Hepatocyte (in vitro differentiated cells): ENCODE results near the gene GABBR2. TPM values are rescaled to one million over a fixed set of nuclear protein-coding genes. Genes with fewer than 3 reads are reported as not detected.

ENCODE experiments used
- DNase-seq: peaks from one replicate; pipeline ENCODE4 v3.0.0-alpha.2; 2016; ENCODE audit warnings: low spot score
- H2AFZ ChIP-seq: fragments of 200-600 bp; sonication (generic); 2 replicates; pipeline ENCODE4 v1.6.0; 2016; ENCODE audit warnings: antibody characterized with exemption, mild to moderate bottlenecking
- H3K27ac ChIP-seq: fragments of 200-600 bp; sonication (generic); 2 replicates; pipeline ENCODE4 v1.5.1; 2016; ENCODE audit warnings: mild to moderate bottlenecking
- H3K27me3 ChIP-seq: fragments of 200-600 bp; sonication (generic); 2 replicates; pipeline ENCODE4 v1.6.1; 2016
- H3K36me3 ChIP-seq: fragments of 200-600 bp; sonication (generic); replicated peaks from 2 replicates; pipeline ENCODE4 v1.5.1; 2016; ENCODE audit warnings: low read depth; ENCODE audit not compliant: insufficient read depth
- H3K4me1 ChIP-seq: fragments of 200-600 bp; sonication (generic); 2 replicates; pipeline ENCODE4 v1.5.1; 2016; ENCODE audit warnings: mild to moderate bottlenecking, moderate library complexity; ENCODE audit not compliant: insufficient read depth
- H3K4me2 ChIP-seq: fragments of 200-600 bp; sonication (generic); 2 replicates; pipeline ENCODE4 v1.6.0; 2016
- H3K4me3 ChIP-seq: fragments of 200-600 bp; sonication (generic); 2 replicates; pipeline ENCODE4 v1.5.1; 2016; ENCODE audit warnings: mild to moderate bottlenecking
- H3K79me2 ChIP-seq: fragments of 200-600 bp; sonication (generic); 2 replicates; pipeline ENCODE4 v1.6.0; 2017; ENCODE audit warnings: mild to moderate bottlenecking
- H3K9me2 ChIP-seq: fragments of 200-600 bp; sonication (generic); replicated peaks from 2 replicates; pipeline ENCODE4 v1.6.0; 2017; ENCODE audit warnings: mild to moderate bottlenecking; ENCODE audit not compliant: insufficient read depth
- H3K9me3 ChIP-seq: fragments of 200-600 bp; sonication (generic); 2 replicates; pipeline ENCODE4 v1.5.1; 2016; ENCODE audit warnings: low read depth, mild to moderate bottlenecking
- H4K20me1 ChIP-seq: fragments of 200-600 bp; sonication (generic); 2 replicates; pipeline ENCODE4 v1.6.0; 2016; ENCODE audit warnings: mild to moderate bottlenecking; ENCODE audit not compliant: insufficient read depth, poor library complexity, severe bottlenecking
- CTCF ChIP-seq: fragments of 200-600 bp; sonication (generic); IDR thresholded peaks from 2 replicates; pipeline ENCODE4 v1.5.1; 2016; ENCODE audit warnings: antibody characterized with exemption, mild to moderate bottlenecking; ENCODE audit not compliant: poor library complexity
- EZH2 ChIP-seq: fragments of 200-600 bp; sonication (generic); IDR thresholded peaks from 2 replicates; pipeline ENCODE4 v1.6.1; 2016; ENCODE audit warnings: antibody characterized with exemption, mild to moderate bottlenecking, borderline replicate concordance
- EZH2phosphoT487 ChIP-seq: fragments of 200-600 bp; sonication (generic); IDR thresholded peaks from one replicate; pipeline ENCODE4 v1.6.1; 2018; ENCODE audit warnings: antibody characterized with exemption, mild to moderate bottlenecking, low read depth, moderate library complexity; ENCODE audit not compliant: unreplicated experiment, severe bottlenecking
- WGBS: methylation state at CpG from one replicate; pipeline ENCODE4 v1.1.6; 2016; ENCODE audit warnings: low lambda C conversion rate; ENCODE audit errors: missing lambda C conversion rate; 5-methylcytosine and 5-hydroxymethylcytosine counted together
- polyA plus RNA-seq: library from polyadenylated mRNA; unstranded; fragments of >200 nt; fragmentation: Nextera tagmentation; extraction: Ambion mirVana; gene quantifications from 2 replicates; pipeline ENCODE4 v1.2.1, GENCODE V29; 2016
- total RNA-seq: library from RNA; depleted of rRNA; stranded (reverse); fragments of >200 nt; gene quantifications from 2 replicates; pipeline ENCODE4 v1.2.3, GENCODE V29; 2014

GABBR2 gene
- total and polyA plus RNA-seq, 2 experiments from 2014 or later: 0.20 to 0.28 TPM

GRCh38 chr9:98642661-98643312 is 65.9 kb downstream of the GABBR2 start:
- Histone ChIP-seq H3K9me3 (no peaks in the 10 kb centered on the region), H3K36me3 (no peaks in the 10 kb centered on the region), H2AFZ (no peak overlapping the region), H3K4me2 (no peak overlapping the region), H3K9me2 (no peaks in the 10 kb centered on the region), H3K27me3 (peaks cover 4% of the 10 kb centered on the region), H3K27ac (no peak overlapping the region), H3K79me2 (no peaks in the 10 kb centered on the region), H3K4me1 (no peaks in the 10 kb centered on the region), H3K4me3 (no peak overlapping the region), H4K20me1 (no peaks in the 10 kb centered on the region)
- WGBS: 82% methylated on average over 10 of the region's 10 CpGs
- TF ChIP-seq EZH2 (no peak), CTCF (no peak), EZH2phosphoT487 (no peak)
- no peak for DNase-seq

GRCh38 chr9:98641695-98642094 is 67.0 kb downstream of the GABBR2 start:
- H3K36me3 ChIP-seq: no peaks in the 10 kb centered on the region
- H3K9me2 ChIP-seq: no peaks in the 10 kb centered on the region
- 84% methylated on average over 10 of the region's 10 CpGs for WGBS
- TF ChIP-seq EZH2: no peak
- no peak for TF ChIP-seq EZH2phosphoT487
- no peak for TF ChIP-seq CTCF
- no peak overlapping the region for H3K27ac ChIP-seq
- no peak overlapping the region for H2AFZ ChIP-seq
- H3K79me2 ChIP-seq: no peaks in the 10 kb centered on the region
- peaks cover 4% of the 10 kb centered on the region for H3K27me3 ChIP-seq
- H4K20me1 ChIP-seq: no peaks in the 10 kb centered on the region
- DNase-seq: no peak
- H3K9me3 ChIP-seq: no peaks in the 10 kb centered on the region
- no peak overlapping the region for H3K4me2 ChIP-seq
- H3K4me3 ChIP-seq: no peak overlapping the region
- no peaks in the 10 kb centered on the region for H3K4me1 ChIP-seq

- H3K4me3 ChIP-seq: no peak overlapping the region
- TF ChIP-seq EZH2phosphoT487 (no peak), CTCF (no peak), EZH2 (no peak)
Measured at GRCh38 chr9:98640394-98640793, 68.3 kb downstream of the GABBR2 start.

More at GRCh38 chr9:98640394-98640793, 68.3 kb downstream of the GABBR2 start:
- H3K79me2 ChIP-seq: no peaks in the 10 kb centered on the region
- H3K36me3 ChIP-seq: no peaks in the 10 kb centered on the region
- H3K4me2 ChIP-seq: no peak overlapping the region
- DNase-seq: no peak
- no peaks in the 10 kb centered on the region for H3K9me2 ChIP-seq
- WGBS: 93% methylated on average over 3 of the region's 3 CpGs
- H3K9me3 ChIP-seq: no peaks in the 10 kb centered on the region
- no peak overlapping the region for H2AFZ ChIP-seq
- H3K4me1 ChIP-seq: no peaks in the 10 kb centered on the region
- H4K20me1 ChIP-seq: no peaks in the 10 kb centered on the region
- peaks cover 4% of the 10 kb centered on the region for H3K27me3 ChIP-seq
- no peak overlapping the region for H3K27ac ChIP-seq
